HG02852 (cell line): ENCODE results near the gene CTDSPL.
"Not testable (repeated sequence)": the region's sequence is repeated elsewhere in the genome, so short reads cannot be mapped to it uniquely, and the experiment has no call there.

Experiments
- ATAC-seq: cut with Tn5 transposase; IDR thresholded peaks from one replicate; pipeline ENCODE4 v1.9.1; 2021; ENCODE audit warnings: mild to moderate bottlenecking, moderate library complexity; ENCODE audit not compliant: unreplicated experiment

The CTDSPL gene

DNA sequence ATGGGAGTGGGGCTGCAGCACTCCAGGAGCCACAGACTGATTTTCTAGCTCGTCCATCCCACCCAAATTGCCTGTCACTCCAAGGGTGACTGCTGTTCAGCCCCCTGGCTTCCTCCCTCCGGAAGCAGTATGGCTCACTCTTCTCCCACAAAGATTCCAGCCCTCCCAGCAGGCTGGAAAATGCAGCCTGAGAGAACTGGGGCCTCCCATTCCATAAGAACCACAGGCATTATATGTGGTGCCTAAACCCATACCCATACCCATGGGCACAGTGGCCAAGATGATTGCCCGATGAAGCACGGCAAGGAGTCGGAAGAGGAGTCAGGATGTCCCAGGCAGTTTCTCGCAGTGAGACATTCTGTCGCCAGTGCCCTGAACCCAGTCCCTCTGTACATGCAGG lies 122.9 kb downstream of the CTDSPL start:
- no peak for ATAC-seq

DNA sequence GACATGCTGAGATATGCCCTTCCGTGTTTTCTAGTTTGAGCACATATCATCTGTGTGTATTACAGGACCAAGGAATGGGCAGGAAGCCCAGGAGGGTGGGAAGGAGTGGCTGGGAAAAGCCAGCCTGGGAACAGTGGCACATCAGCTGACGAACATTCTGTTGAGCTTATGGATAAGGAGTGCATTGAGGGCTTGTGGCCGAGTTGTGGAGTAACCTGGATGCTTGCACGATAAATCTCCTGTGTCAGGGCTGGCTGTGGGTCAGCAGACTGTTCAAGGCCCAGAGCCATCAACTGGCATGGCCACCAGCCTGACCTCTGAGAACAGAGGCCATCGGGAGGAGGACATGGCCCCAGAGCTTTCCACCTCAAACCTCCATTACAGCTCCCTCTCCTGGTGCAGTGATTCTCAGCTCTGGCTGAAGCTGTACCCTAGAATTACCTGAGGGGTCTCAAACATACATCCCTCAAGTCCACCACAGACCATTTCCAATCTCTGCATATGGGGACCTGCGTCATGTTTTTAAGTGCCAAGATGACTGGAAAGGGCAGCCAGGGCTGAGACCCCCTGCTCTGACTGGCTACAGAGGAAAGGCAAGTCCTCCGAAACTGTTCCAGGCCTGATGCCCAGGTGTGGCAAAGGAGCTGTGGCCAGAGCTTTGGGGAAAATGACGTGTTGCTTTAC lies 124.1 kb downstream of the CTDSPL start:
- ATAC-seq: no peak

GRCh38 chr3:37986479-37987314 lies 125.0 kb downstream of the CTDSPL start:
- ATAC-seq: no peak

DNA sequence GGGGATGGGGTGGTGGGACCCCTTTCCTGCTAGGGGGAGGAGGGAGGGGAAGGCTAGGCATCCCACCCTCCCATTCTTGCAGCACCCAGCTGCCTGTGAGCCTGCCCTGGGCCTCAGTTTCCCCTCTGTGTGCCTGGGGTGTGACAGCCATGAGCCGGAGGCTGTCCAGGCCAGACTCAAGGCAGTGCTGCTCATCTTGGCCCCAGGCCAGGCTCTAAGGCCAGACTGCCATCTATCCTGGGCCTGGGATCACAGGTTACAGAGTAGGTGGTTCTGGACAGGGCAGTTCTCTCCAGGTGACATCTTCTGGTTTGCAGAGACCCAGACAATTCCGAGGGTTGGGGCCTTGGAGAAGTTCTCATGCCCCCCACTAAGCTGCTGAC lies 125.6 kb downstream of the CTDSPL start:
- ATAC-seq: no peak

GRCh38 chr3:37987751-37988179 lies 126.1 kb downstream of the CTDSPL start:
- no peak for ATAC-seq

- not testable (repeated sequence) for ATAC-seq
Measured at GRCh38 chr3:37988376-37988775, 126.7 kb downstream of the CTDSPL start.

- ATAC-seq: no peak
Measured at GRCh38 chr3:37988931-37989525, 127.3 kb downstream of the CTDSPL start.

- no peak for ATAC-seq
Measured at GRCh38 chr3:37989821-37990480, 128.3 kb downstream of the CTDSPL start.

GRCh38 chr3:37990527-37990926 lies 128.8 kb downstream of the CTDSPL start, which contains the start of gene VILL:
Gene VILL, plus strand, starts transcription at chr3:37990786. Its CDS starts 2,887 bp downstream, at chr3:37993673.
- no peak for ATAC-seq

- ATAC-seq: no peak
Measured at GRCh38 chr3:37991109-37991508, 129.4 kb downstream of the CTDSPL start.

DNA sequence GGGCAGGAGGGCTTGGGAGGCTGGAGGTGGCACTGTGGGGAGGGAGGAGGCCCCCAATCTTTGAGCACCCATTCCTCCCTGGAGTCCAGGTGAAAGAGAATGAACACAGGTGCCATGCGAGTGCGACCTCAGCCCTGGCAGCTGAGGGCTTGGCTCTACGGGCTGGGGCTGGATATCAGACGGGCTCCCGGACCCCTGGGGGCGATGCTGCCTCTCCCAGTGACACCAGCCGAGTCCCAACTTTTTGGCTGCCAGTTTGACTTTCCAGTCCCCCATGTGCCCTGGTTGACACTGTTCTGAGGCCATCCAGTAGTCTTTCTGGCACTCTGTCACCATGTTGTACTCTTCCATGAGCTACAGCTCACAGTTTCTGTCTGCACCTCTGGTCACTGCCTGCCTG lies 130.1 kb downstream of the CTDSPL start:
- no peak for ATAC-seq

DNA sequence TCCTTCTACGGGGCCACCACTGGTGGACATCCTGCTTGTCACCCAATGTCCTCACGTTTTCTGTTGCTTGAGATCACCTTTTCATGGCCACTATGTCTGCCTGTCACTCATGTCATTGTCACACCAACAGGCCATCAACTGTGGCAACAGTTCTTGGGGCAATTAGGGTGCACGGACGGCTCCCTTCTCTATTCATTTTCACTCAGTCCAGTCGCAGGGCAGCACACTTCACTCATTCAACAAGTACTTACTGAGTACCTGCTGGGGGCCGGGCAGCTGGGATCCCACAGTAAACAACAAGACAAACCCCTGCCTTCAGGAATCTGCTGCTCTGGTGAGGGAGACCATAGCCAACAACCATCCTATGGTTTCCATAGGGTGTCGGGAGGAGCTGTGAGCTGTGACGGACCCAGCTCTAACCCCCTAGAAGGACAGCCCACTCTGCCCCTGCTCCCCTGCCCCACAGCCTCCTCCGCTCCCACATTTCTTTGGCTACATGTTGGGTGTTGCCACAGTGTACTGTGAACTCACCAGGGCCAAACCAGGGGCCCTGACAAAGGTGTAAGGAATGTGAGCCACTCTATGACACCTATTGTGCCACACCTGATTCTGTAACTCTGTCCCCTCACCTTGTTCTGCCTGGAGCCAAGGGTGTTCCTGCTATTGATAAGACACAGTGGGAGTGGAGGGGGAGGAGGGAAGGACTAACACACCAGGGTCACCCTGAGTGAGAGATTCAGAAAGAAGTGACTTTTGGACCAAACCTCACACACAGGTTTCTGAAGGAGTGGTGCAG lies 130.8 kb downstream of the CTDSPL start:
- ATAC-seq: no peak

GRCh38 chr3:37993067-37993455 lies 131.4 kb downstream of the CTDSPL start:
- no peak for ATAC-seq

GRCh38 chr3:37993460-37993819 lies 131.8 kb downstream of the CTDSPL start:
- no peak for ATAC-seq

DNA sequence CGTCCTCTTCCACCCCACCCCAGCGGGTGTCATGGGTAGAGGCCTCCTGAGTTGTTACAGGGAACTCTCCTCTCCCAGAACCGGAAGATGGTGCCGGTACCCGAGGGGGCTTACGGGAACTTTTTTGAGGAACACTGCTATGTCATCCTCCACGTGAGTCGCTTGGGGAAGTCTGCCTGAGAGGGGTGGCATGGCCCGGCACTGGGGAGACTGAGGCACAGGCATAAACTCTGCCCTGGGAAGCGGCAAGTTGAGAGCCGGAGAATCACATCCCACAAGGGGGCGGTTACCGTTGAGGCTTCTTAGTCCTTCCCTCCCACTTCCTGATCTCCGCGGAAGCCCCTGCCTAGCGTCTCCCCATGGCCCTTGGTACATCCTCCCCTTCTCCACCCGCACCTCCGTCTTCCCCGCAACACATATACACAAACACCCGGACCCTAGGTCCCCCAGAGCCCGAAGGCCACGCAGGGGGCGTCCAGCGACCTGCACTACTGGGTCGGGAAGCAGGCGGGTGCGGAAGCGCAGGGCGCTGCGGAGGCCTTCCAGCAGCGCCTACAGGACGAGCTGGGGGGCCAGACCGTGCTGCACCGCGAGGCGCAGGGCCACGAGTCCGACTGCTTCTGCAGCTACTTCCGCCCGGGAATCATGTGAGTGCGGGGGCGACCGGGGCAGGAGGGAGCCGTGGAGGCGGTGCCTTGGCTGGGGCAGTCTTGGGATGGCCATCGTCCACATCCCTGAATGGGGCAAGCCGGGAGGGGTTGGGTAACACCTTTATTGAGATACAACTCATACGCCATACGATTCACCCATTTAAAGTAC lies 132.3 kb downstream of the CTDSPL start:
- peak; percentile 67 for ATAC-seq

GRCh38 chr3:37994639-37994972 lies 132.9 kb downstream of the CTDSPL start:
- no peak for ATAC-seq

DNA sequence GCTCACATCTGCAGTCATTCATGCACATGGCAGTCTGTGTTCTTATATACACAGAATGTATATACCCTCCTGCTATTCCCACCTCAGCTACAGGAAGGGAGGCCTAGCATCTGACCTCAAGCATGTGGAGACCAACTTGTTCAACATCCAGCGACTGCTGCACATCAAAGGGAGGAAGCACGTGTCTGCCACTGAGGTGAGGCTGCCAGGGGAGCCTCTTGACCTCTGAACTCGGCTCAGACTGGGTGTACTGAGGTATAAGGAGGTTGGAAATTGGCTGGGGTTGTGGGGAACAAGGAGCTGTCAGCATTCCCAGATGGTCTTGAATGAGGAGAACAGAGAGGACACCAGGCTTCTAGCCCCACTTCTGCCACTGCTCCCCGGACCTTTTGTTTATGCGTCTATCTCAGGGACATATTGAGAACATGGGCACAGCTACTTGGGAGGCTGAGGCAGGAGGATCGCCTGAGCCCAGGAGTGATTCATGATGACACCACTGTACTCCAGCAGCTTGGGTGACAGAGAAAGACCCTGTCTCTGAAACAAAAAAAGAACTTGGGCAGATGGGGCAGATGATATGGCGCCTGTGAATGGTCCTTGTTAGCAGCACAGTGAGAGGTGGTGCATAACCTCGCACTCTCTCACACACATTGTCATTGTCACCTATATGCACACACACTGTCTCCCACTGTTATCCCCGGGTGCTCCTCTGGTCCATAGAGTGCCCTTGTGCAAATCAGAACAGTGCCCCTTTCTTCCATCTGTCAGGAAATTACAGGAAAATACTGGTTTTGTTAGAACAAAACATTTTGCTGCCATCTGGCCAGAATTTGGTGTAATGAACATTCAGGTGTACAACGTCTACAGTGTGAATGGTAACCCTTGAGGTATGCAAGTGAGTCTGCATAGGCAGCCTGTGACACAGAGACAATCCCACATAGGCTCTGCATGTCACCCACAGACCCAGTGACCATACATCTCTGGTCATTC lies 134.3 kb downstream of the CTDSPL start:
- ATAC-seq: no peak

- ATAC-seq: peak; percentile 52
Measured at GRCh38 chr3:37996785-37997301, 135.2 kb downstream of the CTDSPL start.
